Tibial artery (tissue), 4 donors: ENCODE measurements around the gene SYT1.

ENCODE experiments used
- DNase-seq, 2 donors: peaks; one replicate each; pipeline ENCODE4 v3.0.0-alpha.2; 2019
- H3K27ac ChIP-seq, 2 donors: fragments of 200-600 bp; sonication (generic) in 1 of 2; 1 replicate in 1 of 2; 2 replicates in 1 of 2; pipeline ENCODE4 v1.5.1; 2018 to 2019; ENCODE audit warnings: mild to moderate bottlenecking in 1 of 2
- H3K27me3 ChIP-seq, 2 donors: fragments of 200-600 bp; sonication (generic) in 1 of 2; one replicate each; pipeline versions ENCODE4 v1.5.1 to v1.6.0; 2016 to 2019
- H3K36me3 ChIP-seq, 3 donors: fragments of 200-600 bp; sonication (generic) in 2 of 3; one replicate each; pipeline ENCODE4 v1.5.1; 2016 to 2019; ENCODE audit warnings: mild to moderate bottlenecking in 2 of 3
- H3K4me1 ChIP-seq, 4 donors: fragments of 200-600 bp; sonication (generic) in 2 of 4; 1 replicate in 3 of 4; 2 replicates in 1 of 4; pipeline ENCODE4 v1.5.1; 2016 to 2019
- H3K4me3 ChIP-seq, 2 donors: fragments of 200-600 bp; sonication (generic) in 1 of 2; 1 replicate in 1 of 2; 2 replicates in 1 of 2; pipeline ENCODE4 v1.5.1; 2018 to 2019; ENCODE audit warnings: mild to moderate bottlenecking in 2 of 2
- H3K9me3 ChIP-seq, 3 donors: fragments of 200-600 bp; sonication (generic) in 1 of 3; one replicate each; pipeline ENCODE4 v1.5.1; 2016 to 2019
- intact Hi-C: fragments of 100-400 bp; cut with DNase I; formaldehyde crosslinking; loops from one replicate; pipeline ENCODE4 v1.15.0; 2023; ENCODE audit warnings: low total_unique reads
- TF ChIP-seq, protein P1 (sequence below), 2 experiments: fragments of 200-600 bp in 1 of 2; fragments of 450-650 bp in 1 of 2; IDR thresholded peaks; one replicate each; pipeline ENCODE4 v1.5.1; 2017 to 2019; ENCODE audit warnings: antibody characterized with exemption in 2 of 2, mild to moderate bottlenecking in 1 of 2, moderate library complexity in 1 of 2

Gene SYT1

DNA sequence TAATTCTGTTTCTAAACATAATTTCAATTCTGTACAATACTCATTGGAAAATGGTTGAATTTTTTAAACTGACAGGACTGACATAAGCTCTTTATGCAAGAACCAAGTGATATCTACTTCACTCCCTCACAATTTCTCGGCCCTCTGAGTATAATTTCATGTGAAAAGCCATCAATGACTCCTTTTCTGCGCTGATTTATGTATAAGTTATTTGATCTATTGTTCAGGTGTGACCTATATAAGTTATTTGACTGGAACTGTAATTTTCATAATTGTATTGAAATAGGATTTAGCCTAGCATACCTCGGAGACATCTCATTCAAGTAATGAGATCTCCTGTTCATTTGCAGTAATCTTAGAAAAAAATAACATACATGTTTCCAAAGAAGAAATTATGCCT, 184.4 kb downstream of the SYT1 start:
- H3K4me3 ChIP-seq = no peak overlapping the region
- intact Hi-C loops = no loop called here
- no peak for DNase-seq
- H3K4me1 ChIP-seq = no peaks in the 10 kb centered on the region
- H3K27me3 ChIP-seq = no peaks in the 10 kb centered on the region
- H3K9me3 ChIP-seq = no peaks in the 10 kb centered on the region
- TF ChIP-seq, protein P1, sequence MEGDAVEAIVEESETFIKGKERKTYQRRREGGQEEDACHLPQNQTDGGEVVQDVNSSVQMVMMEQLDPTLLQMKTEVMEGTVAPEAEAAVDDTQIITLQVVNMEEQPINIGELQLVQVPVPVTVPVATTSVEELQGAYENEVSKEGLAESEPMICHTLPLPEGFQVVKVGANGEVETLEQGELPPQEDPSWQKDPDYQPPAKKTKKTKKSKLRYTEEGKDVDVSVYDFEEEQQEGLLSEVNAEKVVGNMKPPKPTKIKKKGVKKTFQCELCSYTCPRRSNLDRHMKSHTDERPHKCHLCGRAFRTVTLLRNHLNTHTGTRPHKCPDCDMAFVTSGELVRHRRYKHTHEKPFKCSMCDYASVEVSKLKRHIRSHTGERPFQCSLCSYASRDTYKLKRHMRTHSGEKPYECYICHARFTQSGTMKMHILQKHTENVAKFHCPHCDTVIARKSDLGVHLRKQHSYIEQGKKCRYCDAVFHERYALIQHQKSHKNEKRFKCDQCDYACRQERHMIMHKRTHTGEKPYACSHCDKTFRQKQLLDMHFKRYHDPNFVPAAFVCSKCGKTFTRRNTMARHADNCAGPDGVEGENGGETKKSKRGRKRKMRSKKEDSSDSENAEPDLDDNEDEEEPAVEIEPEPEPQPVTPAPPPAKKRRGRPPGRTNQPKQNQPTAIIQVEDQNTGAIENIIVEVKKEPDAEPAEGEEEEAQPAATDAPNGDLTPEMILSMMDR (IDR thresholded peaks at IDR 0.05) = no peak
- H3K27ac ChIP-seq = no peak overlapping the region
- no peaks in the 10 kb centered on the region for H3K36me3 ChIP-seq

DNA sequence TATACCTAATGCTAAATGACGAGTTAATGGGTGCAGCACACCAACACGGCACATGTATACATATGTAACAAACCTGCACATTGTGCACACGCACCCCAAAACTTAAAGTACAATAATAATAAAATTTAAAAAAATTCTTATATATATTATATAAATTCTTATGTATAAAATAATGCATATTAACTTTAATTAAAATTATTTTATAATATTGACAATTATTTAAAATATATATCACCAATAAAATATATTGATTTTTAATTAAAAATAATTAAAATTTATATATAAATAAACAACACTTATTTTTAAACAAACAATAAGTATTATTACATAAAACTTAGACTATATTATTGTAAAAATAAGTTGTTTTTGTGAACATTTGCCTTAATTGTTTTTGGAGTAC, 188.8 kb downstream of the SYT1 start:
- intact Hi-C loops = no loop called here
- no peaks in the 10 kb centered on the region for H3K36me3 ChIP-seq
- no peak for DNase-seq
- H3K9me3 ChIP-seq = no peaks in the 10 kb centered on the region
- no peaks in the 10 kb centered on the region for H3K4me1 ChIP-seq
- TF ChIP-seq, protein P1 (IDR thresholded peaks at IDR 0.05) = no peak
- H3K27ac ChIP-seq = no peak overlapping the region
- no peaks in the 10 kb centered on the region for H3K27me3 ChIP-seq
- no peak overlapping the region for H3K4me3 ChIP-seq

DNA sequence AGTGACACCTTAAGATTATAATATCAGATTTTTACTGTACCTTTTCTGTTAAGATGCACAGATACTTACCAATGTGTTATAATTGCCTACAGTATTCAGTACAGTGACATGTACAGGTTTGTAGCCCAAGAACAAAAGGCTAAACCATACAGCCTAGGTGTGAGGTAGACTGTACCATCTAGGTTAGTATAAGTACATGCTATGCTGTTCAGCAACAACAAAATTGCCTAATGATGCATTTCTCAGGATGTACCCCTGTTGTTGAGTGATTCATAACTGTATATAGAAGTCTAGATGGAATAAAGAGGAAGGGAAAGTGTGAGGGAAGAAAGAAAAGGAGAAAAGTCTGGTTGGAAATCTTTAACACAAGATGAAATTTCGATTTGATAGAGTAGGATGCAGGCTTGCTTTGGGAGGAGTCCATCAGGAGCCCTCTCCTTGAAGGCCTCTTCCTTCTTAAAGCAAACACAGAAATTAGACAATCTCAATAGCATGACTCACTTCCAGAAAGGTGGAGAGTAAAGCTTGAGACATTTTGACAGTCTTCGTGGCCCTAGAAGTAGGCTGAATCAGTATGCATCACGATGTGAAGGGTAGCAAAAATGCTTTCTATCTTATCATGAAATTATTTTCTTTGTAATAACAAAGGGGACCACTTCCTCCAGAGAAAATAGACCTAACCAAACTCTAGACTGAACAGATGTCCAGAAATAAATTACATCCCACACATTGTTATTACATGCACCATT, 191.5 kb downstream of the SYT1 start:
- Histone ChIP-seq H3K4me1 (no peaks in the 10 kb centered on the region), H3K27me3 (no peaks in the 10 kb centered on the region), H3K9me3 (no peaks in the 10 kb centered on the region), H3K36me3 (no peaks in the 10 kb centered on the region), H3K4me3 (no peak overlapping the region), H3K27ac (no peak overlapping the region)
- intact Hi-C loops = no loop called here
- no peak for DNase-seq
- TF ChIP-seq, protein P1 (IDR thresholded peaks at IDR 0.05) = no peak

DNA sequence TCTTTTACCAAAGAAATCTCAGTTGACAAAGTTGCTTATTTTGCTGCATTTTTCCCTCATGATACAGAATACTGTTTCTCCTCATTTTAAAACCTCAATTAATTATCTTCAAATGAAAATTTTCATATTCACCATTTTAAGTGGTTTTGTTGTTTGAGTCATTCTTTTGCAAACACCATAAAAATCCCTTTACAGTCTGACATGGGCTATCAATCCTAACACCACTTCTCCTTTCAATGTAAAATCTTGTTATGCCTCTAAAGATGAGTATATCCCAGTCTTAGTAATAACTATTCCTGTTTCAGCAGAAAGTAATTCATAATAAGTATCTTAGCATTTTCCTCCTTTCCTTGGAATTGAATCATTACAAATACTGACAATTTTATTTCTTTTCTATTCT, 192.2 kb downstream of the SYT1 start:
- H3K36me3 ChIP-seq = no peaks in the 10 kb centered on the region
- TF ChIP-seq, protein P1 (IDR thresholded peaks at IDR 0.05) = no peak
- no peak overlapping the region for H3K27ac ChIP-seq
- no peaks in the 10 kb centered on the region for H3K4me1 ChIP-seq
- no peak for DNase-seq
- H3K4me3 ChIP-seq = no peak overlapping the region
- H3K27me3 ChIP-seq = no peaks in the 10 kb centered on the region
- H3K9me3 ChIP-seq = no peaks in the 10 kb centered on the region
- intact Hi-C loops = no loop called here

DNA sequence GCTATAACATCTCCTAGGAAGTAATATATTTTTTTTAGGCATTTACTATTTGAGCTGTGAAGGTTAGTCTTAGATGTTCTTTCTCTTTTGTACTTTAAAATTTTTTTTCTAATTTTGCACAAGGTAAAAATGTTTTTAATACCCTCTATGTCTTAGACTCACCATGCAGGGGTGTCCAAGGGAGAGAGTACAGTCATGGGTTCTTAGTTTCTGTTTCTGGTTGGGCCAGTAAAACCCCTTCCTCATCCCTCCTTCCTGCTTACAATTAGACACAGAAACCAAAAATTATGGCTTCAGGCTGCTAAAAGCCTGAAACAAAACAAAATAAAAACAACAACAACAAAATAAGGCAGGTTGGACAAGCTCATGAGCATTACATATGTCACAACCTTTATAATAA, 193.0 kb downstream of the SYT1 start:
- no peak overlapping the region for H3K4me3 ChIP-seq
- intact Hi-C loops = no loop called here
- no peaks in the 10 kb centered on the region for H3K36me3 ChIP-seq
- no peak overlapping the region for H3K27ac ChIP-seq
- no peaks in the 10 kb centered on the region for H3K4me1 ChIP-seq
- no peaks in the 10 kb centered on the region for H3K27me3 ChIP-seq
- DNase-seq = no peak
- H3K9me3 ChIP-seq = no peaks in the 10 kb centered on the region
- TF ChIP-seq, protein P1 (IDR thresholded peaks at IDR 0.05) = no peak

DNA sequence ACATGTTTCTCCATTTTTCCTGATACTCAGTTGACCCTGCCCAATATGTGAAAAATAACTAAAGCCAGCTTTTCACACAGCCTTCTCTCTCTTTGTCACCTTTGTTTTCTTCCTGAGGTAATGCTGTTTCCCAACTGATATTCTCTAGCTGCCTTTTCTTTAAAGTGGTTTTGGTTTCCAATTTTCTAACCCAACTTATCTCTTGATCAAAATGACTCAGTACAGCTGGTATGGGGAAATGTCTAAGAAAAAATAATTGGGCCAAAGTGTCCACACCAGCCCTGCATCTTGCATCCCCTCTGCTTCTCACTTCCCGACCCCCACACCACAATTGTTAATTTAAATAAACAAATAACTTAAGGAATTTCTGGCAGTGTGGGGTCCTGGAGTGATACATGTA, 193.8 kb downstream of the SYT1 start:
- TF ChIP-seq, protein P1 (IDR thresholded peaks at IDR 0.05) = no peak
- intact Hi-C loops = no loop called here
- Histone ChIP-seq H3K27ac (no peak overlapping the region), H3K36me3 (no peaks in the 10 kb centered on the region), H3K4me1 (no peaks in the 10 kb centered on the region), H3K9me3 (no peaks in the 10 kb centered on the region), H3K4me3 (no peak overlapping the region), H3K27me3 (no peaks in the 10 kb centered on the region)
- no peak for DNase-seq
